HL-60/S4 (cell line): ENCODE measurements around the gene DST.
"Not testable (repeated sequence)": the region's sequence is repeated elsewhere in the genome, so short reads cannot be mapped to it uniquely, and the experiment has no call there.

Experiments used
- in situ Hi-C: fragments of 300-500 bp; cut with MboI; formaldehyde crosslinking; loops from 2 replicates; pipeline ENCODE4 v1.14.3; 2022; ENCODE audit warnings: low sequenced_read_pairs

Gene DST

GRCh38 chr6:56573624-56574023 is 69.1 kb downstream of the DST start:
- in situ Hi-C loops: loop anchor here (10.0 kb wide), 1 partner anchor 219 kb away; no protein-coding TSS in a partner anchor

DNA sequence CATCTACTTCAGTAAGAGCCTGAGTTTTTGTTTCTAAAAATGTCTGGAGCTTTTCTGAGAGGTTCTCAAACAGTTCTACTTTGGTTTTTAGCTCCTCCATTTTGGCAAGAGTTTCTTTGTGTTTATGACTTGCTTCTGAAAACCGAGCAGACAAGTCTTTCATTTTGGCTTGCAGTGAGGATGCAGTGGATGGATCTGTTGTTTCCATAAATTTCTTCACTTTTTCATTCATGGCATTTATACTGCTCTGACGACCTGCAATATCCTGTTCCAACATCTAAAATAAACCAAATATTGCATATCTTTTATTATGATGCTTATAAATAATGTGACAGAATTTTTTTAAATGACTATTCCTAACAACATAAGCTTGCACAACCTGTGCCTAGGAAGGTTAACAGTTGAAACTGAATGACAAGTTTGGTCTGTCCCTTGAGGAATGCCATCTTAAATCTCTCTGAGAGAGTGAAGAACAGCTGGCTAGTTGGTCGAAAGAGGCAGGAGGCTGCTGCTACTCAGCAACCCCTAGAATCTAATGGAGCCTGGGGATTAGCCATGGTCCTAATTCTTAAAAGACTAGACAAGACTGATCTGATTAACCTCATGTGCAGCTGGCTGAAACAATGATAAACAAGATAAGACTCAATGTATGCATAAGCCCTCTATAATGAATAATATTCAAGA is 69.8 kb downstream of the DST start:
- in situ Hi-C loops: loop anchor here (10.0 kb wide), 1 partner anchor 218 kb away; no protein-coding TSS in a partner anchor

DNA sequence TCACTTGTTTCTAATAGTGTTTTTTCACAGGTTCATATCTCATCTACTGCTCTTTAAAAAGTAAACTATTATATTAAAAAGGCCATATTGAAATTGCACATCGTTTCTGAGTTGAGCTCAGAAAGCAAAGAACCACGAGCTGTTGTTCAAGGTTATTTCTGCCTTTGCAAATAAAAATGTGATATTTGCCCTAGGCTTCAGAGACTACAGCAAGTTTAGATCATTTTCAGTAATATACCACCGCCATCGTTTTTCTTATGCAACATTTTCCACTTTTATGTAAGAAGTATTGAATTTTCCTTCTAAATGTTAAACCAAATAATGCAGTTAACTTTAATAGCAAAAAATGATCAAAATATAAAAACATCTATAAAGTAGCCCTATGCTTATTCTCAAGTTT is 71.1 kb downstream of the DST start:
- in situ Hi-C loops: loop anchor here (10.0 kb wide), 1 partner anchor 217 kb away; no protein-coding TSS in a partner anchor

DNA sequence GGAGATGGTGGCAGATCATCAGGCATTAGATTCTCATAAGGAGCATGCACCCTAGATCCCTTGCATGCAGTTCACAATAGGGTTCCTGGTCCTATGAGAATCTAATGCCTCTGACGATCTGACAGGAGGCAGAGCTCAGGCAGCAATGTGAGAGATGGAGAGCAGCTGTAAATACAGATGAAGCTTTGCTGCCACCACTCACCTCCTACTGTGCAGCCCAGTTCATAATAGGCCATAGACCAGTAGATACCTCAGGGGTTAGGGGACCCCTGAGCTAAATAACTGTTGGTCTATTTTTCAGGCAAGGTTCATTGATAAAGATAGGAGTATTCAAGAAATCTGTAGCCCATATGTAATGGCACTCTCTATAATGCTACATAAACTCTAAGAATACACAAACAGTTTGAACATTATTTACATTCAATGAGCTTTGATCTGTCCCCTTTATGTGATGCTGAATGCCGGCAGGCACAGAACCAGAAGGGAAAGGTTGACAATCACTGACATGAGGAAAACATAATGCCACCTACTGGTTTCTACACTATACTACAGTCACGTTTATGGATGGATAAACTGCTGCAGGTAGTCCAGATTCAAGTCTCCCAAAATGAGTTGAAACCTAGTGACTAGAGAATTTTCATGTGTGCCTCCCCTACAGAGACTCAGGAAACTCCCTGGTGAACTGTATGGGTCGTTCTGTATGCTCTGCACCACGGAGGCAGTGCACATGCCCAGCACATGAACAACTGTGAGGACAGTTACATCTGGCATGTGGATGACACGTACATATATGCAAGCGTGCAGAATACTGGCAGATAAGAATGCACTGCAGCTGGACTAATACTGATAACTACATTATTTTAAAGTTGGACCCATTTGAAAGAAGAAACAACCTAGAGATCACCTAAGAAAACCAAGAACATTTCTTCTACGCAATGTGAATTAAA is 72.0 kb downstream of the DST start:
- in situ Hi-C loops: loop anchor here (10.0 kb wide), 1 partner anchor 216 kb away; no protein-coding TSS in a partner anchor

DNA sequence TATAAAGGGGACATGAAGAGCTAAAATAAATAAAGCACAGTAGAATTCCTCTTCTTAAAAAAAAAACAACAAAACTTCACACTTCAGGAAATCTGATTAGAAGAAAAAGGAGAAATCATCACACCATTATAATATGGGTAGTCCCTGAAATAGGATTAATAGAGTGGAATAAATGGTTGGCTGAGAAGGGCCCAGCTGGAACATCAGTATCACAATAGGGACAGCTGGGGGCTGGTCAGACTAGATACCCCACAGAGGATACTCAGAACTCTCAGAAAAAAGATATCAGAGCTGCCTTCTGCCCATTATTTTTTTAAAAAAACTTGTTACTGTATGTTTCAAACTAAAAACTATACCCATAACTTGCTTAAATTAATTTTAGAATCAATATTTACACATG is 75.2 kb downstream of the DST start:
- in situ Hi-C loops: no loop called here

DNA sequence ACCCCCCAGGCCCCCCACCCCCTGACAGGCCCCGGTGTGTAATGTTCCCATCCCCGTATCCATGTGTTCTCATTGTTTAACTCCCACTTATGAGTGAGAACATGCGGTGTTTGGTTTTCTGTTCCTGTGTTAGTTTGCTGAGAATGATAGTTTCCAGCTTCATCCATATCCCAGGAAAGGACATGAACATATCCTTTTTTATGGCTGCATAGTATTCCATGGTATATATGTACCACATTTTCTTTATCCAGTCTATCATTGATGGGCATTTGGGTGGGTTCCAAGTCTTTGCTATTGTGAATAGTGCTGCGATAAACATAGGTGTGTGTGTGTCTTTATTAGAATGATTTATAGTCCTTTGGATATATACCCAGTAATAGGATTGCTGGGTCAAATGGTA is 80.0 kb downstream of the DST start:
- in situ Hi-C loops: not testable (repeated sequence)

GRCh38 chr6:56556751-56557540 is 85.7 kb downstream of the DST start:
- in situ Hi-C loops: no loop called here

DNA sequence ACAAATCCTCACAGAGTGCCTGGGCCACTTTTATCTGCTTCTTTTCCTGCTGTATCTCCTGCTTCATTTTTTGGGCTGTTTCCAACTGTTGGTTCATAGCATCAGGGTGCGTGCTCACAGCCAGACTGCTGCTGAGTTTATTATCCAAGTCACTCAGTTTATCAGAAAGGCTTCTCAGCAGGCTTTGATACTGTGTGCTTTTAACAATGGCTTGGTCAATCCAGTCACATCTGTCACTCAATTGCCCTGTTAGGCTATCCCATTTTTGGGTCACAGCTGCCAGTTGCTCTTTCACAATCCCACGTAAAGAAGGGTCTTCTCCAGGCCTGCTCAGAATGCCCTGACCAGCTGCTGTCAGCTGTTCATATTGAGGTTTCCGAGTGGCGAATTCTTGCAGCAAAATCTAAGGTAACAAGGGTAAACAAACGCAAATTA is 87.2 kb downstream of the DST start:
- in situ Hi-C loops: no loop called here

GRCh38 chr6:56552187-56553130 is 90.2 kb downstream of the DST start:
- in situ Hi-C loops: no loop called here

- in situ Hi-C loops: no loop called here
Measured at GRCh38 chr6:56551409-56552120, 91.1 kb downstream of the DST start.

- in situ Hi-C loops: no loop called here
Measured at GRCh38 chr6:56550301-56550700, 92.4 kb downstream of the DST start.

- in situ Hi-C loops: no loop called here
Measured at GRCh38 chr6:56549014-56549413, 93.7 kb downstream of the DST start.

DNA sequence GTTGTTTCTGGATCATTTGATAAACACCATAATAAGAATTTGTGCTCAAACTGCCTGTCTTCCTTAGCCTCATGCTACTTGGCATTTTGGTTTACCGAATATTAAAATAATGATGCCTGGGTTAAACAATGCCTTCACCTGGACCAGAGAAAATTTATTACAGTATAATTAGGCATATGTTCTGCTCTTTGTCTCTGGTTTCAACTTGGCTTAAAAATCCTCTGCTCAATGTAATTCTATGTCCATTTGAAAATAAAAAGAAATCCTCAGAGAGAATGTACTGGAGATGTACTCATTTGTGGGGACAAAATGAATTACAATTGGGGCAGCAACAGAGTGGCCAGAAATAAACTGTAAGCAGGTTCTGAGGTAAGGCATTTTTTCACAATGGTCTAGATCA is 95.0 kb downstream of the DST start:
- in situ Hi-C loops: no loop called here

GRCh38 chr6:56542364-56543331 is 100.0 kb downstream of the DST start:
- in situ Hi-C loops: no loop called here

GRCh38 chr6:56541741-56542360 is 100.8 kb downstream of the DST start:
- in situ Hi-C loops: no loop called here

GRCh38 chr6:56541030-56541600 is 101.6 kb downstream of the DST start:
- in situ Hi-C loops: no loop called here
